ENCODE data around the gene ZFYVE28. TPM values are rescaled to one million over a fixed set of nuclear protein-coding genes. Genes with fewer than 3 reads are reported as not detected.

The ZFYVE28 gene
- total and polyA plus RNA-seq, 3 experiments from 2014 or later: 12.9 to 14.8 (median 13.2) TPM

Other genes with a start within 250 kb of the ZFYVE28 start
- 10 to 100 TPM; 23.8 to 23.9 TPM for gene HAUS3, start 176.5 kb downstream of the ZFYVE28 start, total RNA-seq
- 26.6 TPM for gene HAUS3, start 176.5 kb downstream of the ZFYVE28 start, polyA plus RNA-seq
- gene POLN, start 176.5 kb downstream of the ZFYVE28 start, total RNA-seq: 1 to 10 TPM; 1.5 to 1.6 TPM
- gene POLN, start 176.5 kb downstream of the ZFYVE28 start, polyA plus RNA-seq: 0.55 TPM
- 10 to 100 TPM; 10.2 to 12.2 TPM for gene MXD4, start 156.5 kb downstream of the ZFYVE28 start, total RNA-seq
- 47.2 TPM for gene MXD4, start 156.5 kb downstream of the ZFYVE28 start, polyA plus RNA-seq
- gene CFAP99, start 310 bp upstream of the ZFYVE28 start, total RNA-seq: under 1 TPM in 1 of 2 experiments, not detected in 1; 0.07 TPM
- gene CFAP99, start 310 bp upstream of the ZFYVE28 start, polyA plus RNA-seq: not detected
- gene RNF4, start 50.5 kb upstream of the ZFYVE28 start, total RNA-seq: 10 to 100 TPM; 95.4 to 98.1 TPM
- 94.8 TPM for gene RNF4, start 50.5 kb upstream of the ZFYVE28 start, polyA plus RNA-seq
- gene FAM193A, start 118.0 kb upstream of the ZFYVE28 start, total RNA-seq: 10 to 100 TPM; 25.8 to 26.9 TPM
- 4.9 TPM for gene FAM193A, start 118.0 kb upstream of the ZFYVE28 start, polyA plus RNA-seq